Measurements from ENCODE around the gene SCLY. TPM values are rescaled to one million over a fixed set of nuclear protein-coding genes. Genes with fewer than 3 reads are reported as not detected.

Gene SCLY
- total and polyA plus RNA-seq, 2 experiments from 2014 or later: 16.6 to 25.2 TPM

DNA sequence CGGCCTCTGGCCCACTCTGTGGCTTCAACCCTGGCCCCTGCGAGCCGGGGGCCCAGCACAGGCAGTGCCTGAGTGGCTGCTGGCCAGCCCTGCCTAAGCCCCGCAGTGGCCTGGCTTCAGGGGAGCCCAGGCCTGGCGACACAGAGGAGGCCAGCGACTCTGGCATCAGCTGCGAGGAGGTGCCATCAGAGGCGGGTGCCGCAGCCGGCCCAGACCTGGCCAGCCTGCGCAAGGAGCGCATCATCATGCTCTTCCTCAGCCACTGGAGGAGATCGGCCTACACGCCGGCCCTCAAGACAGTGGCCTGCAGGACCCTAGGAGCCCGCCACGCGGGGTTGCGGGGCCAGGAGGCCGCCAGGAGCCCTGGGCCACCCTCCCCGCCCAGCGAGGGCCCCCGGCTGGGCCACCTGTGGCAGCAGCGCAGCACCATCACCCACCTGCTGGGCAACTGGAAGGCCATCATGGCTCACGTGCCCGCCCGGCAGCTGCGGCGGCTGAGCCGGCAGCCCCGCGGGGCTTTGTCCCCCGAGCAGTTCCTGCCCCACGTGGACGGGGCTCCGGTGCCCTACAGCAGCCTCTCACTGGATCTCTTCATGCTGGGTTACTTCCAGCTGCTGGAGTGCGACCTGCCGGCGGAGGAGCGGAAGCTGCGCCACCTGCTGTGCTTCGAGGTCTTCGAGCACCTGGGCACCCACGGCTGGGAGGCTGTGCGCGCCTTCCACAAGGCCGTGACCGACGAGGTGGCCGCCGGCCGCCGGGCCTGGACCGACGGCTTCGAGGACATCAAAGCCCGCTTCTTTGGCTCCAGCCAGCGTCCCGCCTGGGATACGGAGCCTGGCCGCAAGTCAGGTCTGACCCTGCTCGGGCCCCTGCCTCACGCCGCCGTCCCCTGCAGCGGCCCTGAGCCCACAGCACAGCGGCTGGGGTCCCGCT, 70.2 kb downstream of the SCLY start:
- H3K27ac ChIP-seq: no peak overlapping the region
- no peak overlapping the region for H3K4me3 ChIP-seq
- H3K4me1 ChIP-seq (ENCODE audit: low read depth): peaks cover 11% of the 10 kb centered on the region
- H3K36me3 ChIP-seq: no peaks in the 10 kb centered on the region
- no peaks in the 10 kb centered on the region for H3K9me3 ChIP-seq (ENCODE audit: low read depth)
- DNase-seq (ENCODE audit: low read depth in 1 of 2, low spot score in 1 of 2): no peak
- TF ChIP-seq, protein P1, sequence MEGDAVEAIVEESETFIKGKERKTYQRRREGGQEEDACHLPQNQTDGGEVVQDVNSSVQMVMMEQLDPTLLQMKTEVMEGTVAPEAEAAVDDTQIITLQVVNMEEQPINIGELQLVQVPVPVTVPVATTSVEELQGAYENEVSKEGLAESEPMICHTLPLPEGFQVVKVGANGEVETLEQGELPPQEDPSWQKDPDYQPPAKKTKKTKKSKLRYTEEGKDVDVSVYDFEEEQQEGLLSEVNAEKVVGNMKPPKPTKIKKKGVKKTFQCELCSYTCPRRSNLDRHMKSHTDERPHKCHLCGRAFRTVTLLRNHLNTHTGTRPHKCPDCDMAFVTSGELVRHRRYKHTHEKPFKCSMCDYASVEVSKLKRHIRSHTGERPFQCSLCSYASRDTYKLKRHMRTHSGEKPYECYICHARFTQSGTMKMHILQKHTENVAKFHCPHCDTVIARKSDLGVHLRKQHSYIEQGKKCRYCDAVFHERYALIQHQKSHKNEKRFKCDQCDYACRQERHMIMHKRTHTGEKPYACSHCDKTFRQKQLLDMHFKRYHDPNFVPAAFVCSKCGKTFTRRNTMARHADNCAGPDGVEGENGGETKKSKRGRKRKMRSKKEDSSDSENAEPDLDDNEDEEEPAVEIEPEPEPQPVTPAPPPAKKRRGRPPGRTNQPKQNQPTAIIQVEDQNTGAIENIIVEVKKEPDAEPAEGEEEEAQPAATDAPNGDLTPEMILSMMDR (IDR thresholded peaks at IDR 0.05; ENCODE audit: low read depth, low read length): no peak
- no peaks in the 10 kb centered on the region for H3K27me3 ChIP-seq

DNA sequence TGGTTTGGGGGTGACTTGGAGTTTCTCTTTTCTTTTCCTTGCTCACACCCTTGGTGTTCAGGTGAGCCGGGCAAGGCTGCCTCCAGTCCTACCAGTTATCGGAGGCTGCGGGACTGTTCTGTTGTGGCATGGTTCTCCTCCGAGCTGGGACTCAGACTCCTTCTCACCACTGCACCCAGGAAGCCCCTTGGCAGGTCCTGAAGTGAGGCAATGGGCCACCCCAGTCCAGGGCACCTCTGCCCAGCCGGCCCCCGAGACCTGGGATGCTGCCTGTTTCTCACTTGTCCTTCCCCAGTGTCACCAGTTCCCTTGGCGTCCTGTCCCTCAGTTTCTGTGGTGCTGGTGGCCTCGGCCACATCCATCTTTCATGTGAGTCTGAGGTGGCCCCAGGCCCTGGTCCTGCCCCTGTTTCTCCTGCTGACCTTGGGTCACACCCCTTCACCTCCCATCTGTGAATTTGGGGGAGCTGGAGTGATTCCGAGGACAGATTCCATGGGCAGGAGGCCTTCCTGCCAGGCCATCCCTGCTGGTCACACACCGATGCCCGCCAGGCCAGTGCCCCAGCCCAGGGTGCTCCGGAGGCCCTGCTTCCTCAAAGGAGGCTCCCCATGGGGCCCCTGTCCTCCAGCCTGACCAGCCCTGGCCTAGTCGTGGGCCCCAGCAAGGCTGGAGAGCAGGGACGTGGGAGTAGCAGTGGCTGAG, 71.1 kb downstream of the SCLY start:
- H3K27me3 ChIP-seq: no peaks in the 10 kb centered on the region
- H3K9me3 ChIP-seq (ENCODE audit: low read depth): no peaks in the 10 kb centered on the region
- no peak overlapping the region for H3K4me3 ChIP-seq
- H3K36me3 ChIP-seq: no peaks in the 10 kb centered on the region
- TF ChIP-seq, protein P1 (IDR thresholded peaks at IDR 0.05; ENCODE audit: low read depth, low read length): no peak
- no peak for DNase-seq (ENCODE audit: low read depth in 1 of 2, low spot score in 1 of 2)
- peaks cover 17% of the 10 kb centered on the region for H3K4me1 ChIP-seq (ENCODE audit: low read depth)
- H3K27ac ChIP-seq: no peak overlapping the region

DNA sequence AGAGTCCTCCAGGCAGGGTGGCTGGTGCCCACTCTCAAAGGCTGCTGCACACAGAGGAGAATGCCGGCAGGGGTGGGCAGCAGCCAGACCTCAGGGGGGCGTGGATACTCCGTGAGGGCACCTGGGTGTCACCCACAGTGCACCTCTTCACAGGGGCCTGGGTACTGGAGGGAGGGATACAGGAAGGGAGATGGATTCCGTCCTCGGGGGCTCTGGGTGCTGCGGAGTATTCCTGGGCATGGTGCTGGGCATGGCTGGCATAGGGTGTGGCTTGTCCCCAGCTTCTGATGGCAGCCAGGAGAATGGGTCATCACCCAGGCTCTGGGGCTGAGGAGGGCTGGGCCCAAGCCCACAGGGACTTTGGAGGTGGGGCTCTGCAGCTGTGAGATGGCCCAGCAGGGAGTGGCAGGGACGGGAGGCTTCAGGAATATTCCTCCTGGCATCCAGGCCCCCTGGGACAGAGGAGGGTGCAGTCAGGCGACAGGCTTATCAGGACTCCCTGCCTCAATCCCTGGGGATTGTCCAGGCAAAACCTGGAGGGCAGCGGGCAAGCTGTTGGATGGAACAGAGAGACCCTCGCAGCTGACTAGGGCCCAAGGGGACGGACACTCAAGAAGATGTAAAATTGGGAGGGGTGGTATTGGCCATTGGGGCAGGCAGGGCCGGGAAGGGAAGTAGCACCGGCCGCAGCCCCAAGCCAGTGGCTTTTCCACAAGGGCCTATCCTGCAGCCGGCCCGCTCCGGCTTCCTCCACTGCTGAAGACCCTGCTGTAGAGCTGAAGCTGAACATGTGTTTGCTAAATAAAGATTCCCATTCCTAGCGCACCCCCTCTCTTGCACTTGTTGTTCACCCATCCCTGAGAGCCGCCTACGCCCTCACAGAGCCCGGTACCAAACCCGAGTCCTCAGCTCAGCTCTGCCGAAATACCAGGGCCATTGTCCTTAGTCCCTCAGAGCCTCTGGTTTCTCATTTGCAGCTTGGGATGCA, 72.0 kb downstream of the SCLY start:
- no peaks in the 10 kb centered on the region for H3K36me3 ChIP-seq
- H3K27me3 ChIP-seq: no peaks in the 10 kb centered on the region
- H3K4me3 ChIP-seq: no peak overlapping the region
- no peak for DNase-seq (ENCODE audit: low read depth in 1 of 2, low spot score in 1 of 2)
- H3K4me1 ChIP-seq (ENCODE audit: low read depth): peaks cover 15% of the 10 kb centered on the region
- TF ChIP-seq, protein P1 (IDR thresholded peaks at IDR 0.05; ENCODE audit: low read depth, low read length): no peak
- H3K27ac ChIP-seq: no peak overlapping the region
- H3K9me3 ChIP-seq (ENCODE audit: low read depth): no peaks in the 10 kb centered on the region

DNA sequence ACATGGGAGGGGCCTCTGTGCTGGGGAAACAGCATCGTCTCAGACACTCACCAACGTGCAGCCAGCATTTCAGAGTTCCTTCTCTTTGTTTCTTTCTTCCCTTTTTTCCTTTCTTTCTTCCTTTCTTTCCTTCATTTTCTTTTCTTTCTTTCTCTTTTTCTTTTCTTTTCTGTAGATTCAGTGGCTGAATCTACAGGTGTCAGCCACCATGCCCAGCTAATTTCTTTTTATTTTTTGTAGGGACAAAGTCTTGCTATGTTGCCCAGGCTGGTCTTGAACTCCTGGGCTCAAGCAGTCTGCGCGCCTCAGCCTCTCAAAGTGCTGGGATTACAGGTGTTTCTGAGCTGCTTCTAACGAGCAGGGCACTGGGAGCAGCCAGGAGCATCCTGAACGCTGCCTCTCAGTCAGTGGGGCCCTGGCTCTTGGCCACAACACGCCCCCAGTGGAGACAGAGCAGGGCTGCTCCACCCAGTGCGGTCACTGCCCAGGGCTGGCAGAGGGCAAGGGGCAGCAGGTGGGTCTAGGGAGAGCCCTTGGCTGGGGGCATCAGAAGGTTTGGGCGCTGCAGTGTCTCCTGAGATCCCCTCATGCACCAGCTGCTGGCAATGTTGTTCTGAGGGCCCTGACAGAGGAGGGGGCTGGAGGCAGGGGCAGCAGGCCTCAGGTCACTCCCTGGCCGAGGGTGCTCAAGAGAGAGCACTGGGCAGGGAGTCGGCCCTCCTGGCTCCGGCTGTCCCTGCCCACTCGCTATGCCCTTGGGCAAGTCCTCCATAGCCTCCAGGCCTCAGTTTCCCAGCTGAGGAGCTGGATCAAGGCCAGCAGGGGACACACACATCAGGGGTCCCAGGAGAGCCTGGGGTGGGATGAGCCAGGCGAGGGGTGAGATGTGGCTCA, 72.9 kb downstream of the SCLY start:
- Histone ChIP-seq H3K4me3 (no peak overlapping the region), H3K4me1 (ENCODE audit: low read depth) (peaks cover 24% of the 10 kb centered on the region), H3K27ac (no peak overlapping the region), H3K9me3 (ENCODE audit: low read depth) (no peaks in the 10 kb centered on the region), H3K36me3 (no peaks in the 10 kb centered on the region), H3K27me3 (no peaks in the 10 kb centered on the region)
- peak in 1 of 2 donors; percentile 32 for DNase-seq (ENCODE audit: low read depth in 1 of 2, low spot score in 1 of 2)
- TF ChIP-seq, protein P1 (IDR thresholded peaks at IDR 0.05; ENCODE audit: low read depth, low read length): no peak
